Breast epithelium (tissue), 3 donors: ENCODE measurements around the gene MRPL20.

Experiments used
- POLR2A ChIP-seq: fragments of 450-650 bp; IDR thresholded peaks from one replicate; pipeline ENCODE4 v1.6.1; 2016; ENCODE audit warnings: antibody characterized with exemption, mild to moderate bottlenecking, moderate library complexity
- TF ChIP-seq, protein P1 (sequence below), 3 donors: fragments of 450-650 bp; IDR thresholded peaks; one replicate each; pipeline ENCODE4 v1.5.1; 2016 to 2017; ENCODE audit warnings: antibody characterized with exemption in 3 of 3, mild to moderate bottlenecking in 3 of 3, moderate library complexity in 3 of 3

DNA sequence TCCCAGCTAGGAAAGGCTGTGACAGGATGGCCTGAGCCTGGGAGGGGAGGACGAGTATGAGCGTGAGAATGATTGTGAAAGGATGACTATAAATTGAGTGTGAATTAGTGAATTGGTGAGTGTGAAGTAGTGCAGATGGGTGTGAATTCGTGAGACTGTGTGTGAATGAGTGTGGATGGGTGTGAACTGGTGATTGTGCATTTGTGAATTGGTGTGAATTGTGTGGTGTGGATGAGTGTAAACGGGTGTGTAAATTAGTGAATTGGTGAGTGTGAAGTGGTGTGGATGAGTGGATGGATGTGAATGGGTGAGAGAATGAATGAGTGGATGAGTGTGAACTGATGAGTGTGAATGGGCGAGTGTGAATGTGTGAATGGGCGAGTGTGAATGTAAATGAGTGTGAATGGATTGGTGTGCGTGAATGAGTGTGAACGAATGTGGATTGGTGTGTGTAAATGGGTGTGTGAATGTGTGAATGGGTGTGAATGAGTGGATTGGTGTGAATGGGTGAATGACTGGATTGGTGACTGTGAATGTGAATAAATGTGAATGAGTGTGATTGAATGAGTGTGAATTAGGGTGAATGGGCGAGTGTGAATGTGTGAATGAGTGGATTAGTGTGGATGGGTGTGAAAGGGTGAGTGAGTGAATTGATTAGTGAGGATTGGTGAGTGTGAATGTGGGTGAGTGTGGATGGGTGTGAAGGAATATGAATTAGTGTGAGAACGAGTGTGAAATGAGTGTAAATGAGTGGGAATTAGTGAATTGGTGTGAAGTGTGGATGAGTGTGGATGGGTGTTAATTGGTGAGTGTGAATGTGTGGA, 41.0 kb downstream of the MRPL20 start:
- TF ChIP-seq, protein P1, sequence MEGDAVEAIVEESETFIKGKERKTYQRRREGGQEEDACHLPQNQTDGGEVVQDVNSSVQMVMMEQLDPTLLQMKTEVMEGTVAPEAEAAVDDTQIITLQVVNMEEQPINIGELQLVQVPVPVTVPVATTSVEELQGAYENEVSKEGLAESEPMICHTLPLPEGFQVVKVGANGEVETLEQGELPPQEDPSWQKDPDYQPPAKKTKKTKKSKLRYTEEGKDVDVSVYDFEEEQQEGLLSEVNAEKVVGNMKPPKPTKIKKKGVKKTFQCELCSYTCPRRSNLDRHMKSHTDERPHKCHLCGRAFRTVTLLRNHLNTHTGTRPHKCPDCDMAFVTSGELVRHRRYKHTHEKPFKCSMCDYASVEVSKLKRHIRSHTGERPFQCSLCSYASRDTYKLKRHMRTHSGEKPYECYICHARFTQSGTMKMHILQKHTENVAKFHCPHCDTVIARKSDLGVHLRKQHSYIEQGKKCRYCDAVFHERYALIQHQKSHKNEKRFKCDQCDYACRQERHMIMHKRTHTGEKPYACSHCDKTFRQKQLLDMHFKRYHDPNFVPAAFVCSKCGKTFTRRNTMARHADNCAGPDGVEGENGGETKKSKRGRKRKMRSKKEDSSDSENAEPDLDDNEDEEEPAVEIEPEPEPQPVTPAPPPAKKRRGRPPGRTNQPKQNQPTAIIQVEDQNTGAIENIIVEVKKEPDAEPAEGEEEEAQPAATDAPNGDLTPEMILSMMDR (IDR thresholded peaks at IDR 0.05), result no peak
- TF ChIP-seq POLR2A, result no peak
